Activated naive CD4-positive, alpha-beta T cell treated with anti-CD3 and anti-CD28 coated beads for 36 hours (primary cell): ENCODE measurements around the gene PPP1R12C. TPM values are rescaled to one million over a fixed set of nuclear protein-coding genes. Genes with fewer than 3 reads are reported as not detected.

Experiments used
- CTCF ChIA-PET: fragments of 350-600 bp; sonication (Branson Sonifier 250); formaldehyde crosslinking; loops from one replicate; lab custom pipeline; 2021; ENCODE audit warnings: antibody characterized with exemption; lab: Charles Lee
- DNase-seq: peaks from one replicate; pipeline ENCODE4 v3.0.0-alpha.2; 2020
- H3K27ac Mint-ChIP-seq: one replicate; pipeline ENCODE4 v1.8.0; 2021; ENCODE audit warnings: mild to moderate bottlenecking, mixed read lengths
- H3K27me3 Mint-ChIP-seq: one replicate; pipeline ENCODE4 v1.8.0; 2021; ENCODE audit warnings: low read depth, mixed read lengths
- H3K36me3 Mint-ChIP-seq: one replicate; pipeline ENCODE4 v1.8.0; 2021; ENCODE audit warnings: low read depth, mixed read lengths
- H3K4me1 Mint-ChIP-seq: one replicate; pipeline ENCODE4 v1.8.0; 2021; ENCODE audit warnings: low read depth, mixed read lengths
- H3K4me3 Mint-ChIP-seq: one replicate; pipeline ENCODE4 v1.8.0; 2021; ENCODE audit warnings: mild to moderate bottlenecking, moderate library complexity, mixed read lengths
- H3K9me3 Mint-ChIP-seq: one replicate; pipeline ENCODE4 v1.8.0; 2021; ENCODE audit warnings: mixed read lengths
- intact Hi-C: fragments of 100-400 bp; cut with micrococcal nuclease; formaldehyde crosslinking; loops from one replicate; pipeline ENCODE4 v1.15.1; 2023
- total RNA-seq, 2 experiments: library from RNA; stranded (reverse); gene quantifications; one replicate each; pipeline ENCODE4 v1.2.3, GENCODE V29; 2021

PPP1R12C gene
- total RNA-seq, 2 experiments from 2014 or later = 41.2 to 42.1 TPM

- Mint-ChIP-seq H3K27ac (no peak overlapping the region), H3K36me3 (peaks cover 22% of the 10 kb centered on the region), H3K4me3 (no peak overlapping the region), H3K9me3 (no peaks in the 10 kb centered on the region), H3K4me1 (no peaks in the 10 kb centered on the region), H3K27me3 (no peaks in the 10 kb centered on the region)
- intact Hi-C loops = no loop called here
- DNase-seq = no peak
- CTCF ChIA-PET = interaction anchor here (2.1 kb wide), 1 partner anchor 12 kb away, joined by 7 read pairs; no protein-coding TSS in a partner anchor
Measured at GRCh38 chr19:55101261-55101660, 16.2 kb downstream of the PPP1R12C start.

DNA sequence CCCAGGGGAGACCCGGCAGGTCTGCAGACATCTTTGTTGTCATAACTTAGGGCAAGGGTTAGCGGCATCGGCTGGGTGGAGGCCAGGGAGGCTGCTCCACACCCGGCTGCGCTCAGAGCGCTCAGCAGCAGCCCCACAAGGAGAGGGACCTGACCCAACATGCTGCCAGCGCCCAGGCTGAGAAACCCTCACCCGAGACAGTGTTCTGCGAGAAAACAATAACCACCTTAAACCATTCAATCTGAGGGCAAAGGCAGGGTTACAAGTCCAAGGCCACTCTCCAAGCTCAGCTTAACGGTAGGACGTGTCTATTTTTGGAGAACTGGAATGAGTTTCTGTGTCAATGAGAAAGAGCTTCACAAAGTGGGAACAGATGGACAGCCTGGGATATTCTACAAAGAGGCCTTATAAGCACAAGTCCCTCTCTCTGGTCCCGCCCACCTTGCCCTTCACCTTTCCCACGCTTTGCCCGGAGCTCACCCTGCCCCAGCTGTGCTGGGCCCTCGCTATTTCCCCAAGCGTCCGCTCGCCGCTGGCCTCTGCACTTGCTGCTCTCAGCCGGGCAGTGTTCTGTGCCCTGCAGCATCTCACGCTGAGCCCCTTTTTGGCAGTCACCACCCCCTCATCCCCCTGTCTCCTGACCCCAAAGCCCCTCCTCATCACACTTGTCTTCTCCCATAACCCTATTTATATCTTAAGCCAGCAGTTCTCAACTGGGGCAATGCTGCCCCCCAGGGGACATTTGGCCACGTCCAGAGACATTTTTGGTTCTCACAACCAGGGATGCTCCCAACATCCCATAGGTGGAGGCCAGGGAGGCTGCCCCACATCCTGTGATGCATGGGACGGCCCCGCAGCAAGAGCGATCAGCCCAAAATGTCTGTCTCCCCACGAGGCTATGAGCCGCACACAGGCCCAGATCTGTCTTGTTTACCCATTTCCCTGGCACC is 17.6 kb downstream of the PPP1R12C start:
- CTCF ChIA-PET = no interaction called here
- Mint-ChIP-seq H3K27ac (no peak overlapping the region), H3K27me3 (no peaks in the 10 kb centered on the region), H3K4me3 (no peak overlapping the region), H3K36me3 (peaks cover 24% of the 10 kb centered on the region), H3K4me1 (no peaks in the 10 kb centered on the region), H3K9me3 (no peaks in the 10 kb centered on the region)
- intact Hi-C loops = no loop called here
- DNase-seq = no peak

- Mint-ChIP-seq H3K36me3 (peaks cover 27% of the 10 kb centered on the region), H3K4me3 (no peak overlapping the region), H3K27ac (no peak overlapping the region), H3K9me3 (no peaks in the 10 kb centered on the region), H3K4me1 (no peaks in the 10 kb centered on the region), H3K27me3 (no peaks in the 10 kb centered on the region)
- no peak for DNase-seq
- intact Hi-C loops = no loop called here
- CTCF ChIA-PET = no interaction called here
Measured at GRCh38 chr19:55098716-55099556, 18.5 kb downstream of the PPP1R12C start.

DNA sequence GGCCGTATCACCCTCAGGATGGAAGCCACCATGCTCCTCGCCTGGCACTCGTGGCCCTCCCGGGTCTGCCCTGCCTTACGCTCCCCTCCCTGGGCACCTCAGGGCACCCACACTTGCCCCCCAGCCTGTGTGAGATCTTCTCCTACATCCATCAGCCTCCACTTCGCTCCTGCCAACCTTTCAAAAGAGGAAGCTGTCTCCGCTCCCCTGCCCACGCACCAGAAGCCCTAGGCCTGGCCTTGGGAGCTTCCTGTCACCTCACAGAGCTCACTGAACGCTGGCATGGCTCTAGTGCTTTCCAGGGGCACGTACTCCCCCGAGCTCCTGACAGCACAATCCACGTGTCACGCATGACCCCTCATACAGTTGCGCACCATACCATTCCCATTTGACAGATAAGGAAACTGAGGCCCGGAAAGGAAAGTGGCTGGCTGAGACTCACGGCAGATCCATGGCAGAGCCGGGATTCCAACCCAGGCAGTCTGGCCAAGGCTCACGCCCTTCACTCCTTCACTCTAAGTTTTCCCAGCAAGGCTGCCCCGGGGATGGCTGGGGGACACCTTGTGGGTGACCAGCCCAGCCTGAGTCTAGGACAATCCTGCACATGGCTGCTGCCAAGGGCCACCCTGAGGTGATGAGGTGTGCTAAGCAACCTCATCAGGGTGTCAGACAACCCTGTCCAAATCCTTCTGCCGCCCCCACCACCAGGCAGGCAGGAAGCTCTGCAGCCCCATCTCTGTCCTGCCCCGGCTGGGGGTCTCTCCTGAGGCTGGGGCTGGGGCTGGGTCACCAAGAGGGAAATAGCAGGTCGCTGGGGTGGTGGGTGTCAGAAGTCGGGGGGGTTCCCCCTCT is 19.3 kb downstream of the PPP1R12C start:
- intact Hi-C loops = no loop called here
- no peaks in the 10 kb centered on the region for H3K4me1 Mint-ChIP-seq
- no peak overlapping the region for H3K4me3 Mint-ChIP-seq
- no peaks in the 10 kb centered on the region for H3K27me3 Mint-ChIP-seq
- peaks cover 22% of the 10 kb centered on the region for H3K36me3 Mint-ChIP-seq
- no peak for DNase-seq
- H3K9me3 Mint-ChIP-seq = no peaks in the 10 kb centered on the region
- no peak overlapping the region for H3K27ac Mint-ChIP-seq
- CTCF ChIA-PET = no interaction called here

DNA sequence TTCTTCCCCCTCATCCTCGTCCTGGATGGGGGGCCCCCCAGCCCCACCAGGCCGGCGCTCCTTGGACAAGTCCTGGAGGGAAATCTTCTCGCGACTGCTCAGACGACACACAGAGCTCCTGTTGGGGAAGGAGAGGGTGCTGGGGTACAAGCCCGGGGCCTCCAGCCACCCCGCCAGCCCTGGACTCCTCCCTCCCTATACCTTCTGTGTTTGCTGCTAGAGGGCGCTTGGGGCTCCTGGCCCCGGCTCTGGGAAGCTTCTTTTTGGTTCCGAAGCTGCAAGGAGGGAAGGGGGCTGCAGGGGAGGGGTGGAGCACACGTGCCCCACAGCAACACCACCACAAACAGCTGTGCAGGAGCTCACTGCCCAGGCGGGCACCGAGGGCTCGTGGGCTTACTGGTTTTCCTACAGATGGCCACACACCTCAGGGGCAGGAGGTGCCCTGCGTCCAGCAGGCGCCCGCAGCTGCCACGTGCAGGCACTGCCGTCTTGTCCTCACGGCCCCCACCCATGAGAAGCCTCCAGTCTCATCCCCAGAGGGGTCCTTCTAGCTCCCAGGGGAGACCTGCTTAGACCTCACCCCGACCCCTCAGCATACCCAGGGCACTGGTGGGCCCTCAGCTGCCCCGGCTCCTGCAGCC is 21.3 kb downstream of the PPP1R12C start:
- Mint-ChIP-seq H3K4me1 (no peaks in the 10 kb centered on the region), H3K4me3 (no peak overlapping the region), H3K27ac (no peak overlapping the region), H3K9me3 (no peaks in the 10 kb centered on the region), H3K36me3 (peaks cover 14% of the 10 kb centered on the region), H3K27me3 (no peaks in the 10 kb centered on the region)
- DNase-seq = no peak
- intact Hi-C loops = no loop called here
- CTCF ChIA-PET = no interaction called here

GRCh38 chr19:55095260-55096060 is 22.0 kb downstream of the PPP1R12C start:
- H3K9me3 Mint-ChIP-seq = no peaks in the 10 kb centered on the region
- H3K4me1 Mint-ChIP-seq = no peaks in the 10 kb centered on the region
- peaks cover 18% of the 10 kb centered on the region for H3K36me3 Mint-ChIP-seq
- H3K27ac Mint-ChIP-seq = no peak overlapping the region
- intact Hi-C loops = no loop called here
- H3K27me3 Mint-ChIP-seq = no peaks in the 10 kb centered on the region
- no peak for DNase-seq
- CTCF ChIA-PET = no interaction called here
- H3K4me3 Mint-ChIP-seq = no peak overlapping the region

DNA sequence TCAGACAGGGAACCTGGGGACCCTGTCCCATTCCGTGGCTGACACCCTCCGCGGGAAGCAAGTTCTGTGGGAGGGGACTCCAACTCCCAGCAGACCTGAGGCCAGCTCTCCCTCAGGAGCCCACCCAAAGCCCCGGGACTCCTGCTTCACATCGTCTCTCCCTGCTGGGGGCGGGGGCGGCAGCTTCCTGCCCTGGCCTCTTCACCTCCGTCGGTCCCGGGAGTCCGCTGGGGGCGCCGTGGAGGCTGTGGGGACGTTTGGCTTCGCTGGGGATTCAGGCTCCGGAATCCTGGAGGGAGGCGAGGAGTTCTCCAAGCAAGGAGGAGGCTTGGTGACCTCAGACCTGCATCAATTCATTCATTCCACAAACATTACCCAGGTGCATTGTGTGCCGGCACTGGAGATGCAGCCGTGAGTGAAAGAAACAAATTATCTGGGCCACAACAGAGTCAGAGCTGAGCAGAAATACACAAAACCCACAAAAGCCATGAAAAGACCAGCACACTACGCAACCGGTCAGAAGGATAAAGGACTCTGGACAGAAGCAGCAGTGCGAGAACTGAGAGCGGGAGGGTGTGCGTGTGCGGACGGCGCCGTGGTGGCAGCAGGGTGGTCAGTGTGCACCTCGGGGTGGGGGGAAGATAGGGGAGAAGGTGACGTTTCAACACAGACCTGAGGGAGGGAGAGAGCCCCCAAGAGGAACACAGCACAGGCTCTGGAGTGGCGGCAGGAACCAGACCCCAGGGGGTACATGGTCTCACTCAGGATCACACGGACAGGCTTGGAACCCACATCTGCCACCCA is 22.8 kb downstream of the PPP1R12C start:
- Mint-ChIP-seq H3K36me3 (peaks cover 20% of the 10 kb centered on the region), H3K4me3 (no peak overlapping the region), H3K27ac (no peak overlapping the region), H3K9me3 (no peaks in the 10 kb centered on the region), H3K4me1 (peaks cover 2% of the 10 kb centered on the region), H3K27me3 (peaks cover 2% of the 10 kb centered on the region)
- no peak for DNase-seq
- intact Hi-C loops = no loop called here
- CTCF ChIA-PET = no interaction called here

DNA sequence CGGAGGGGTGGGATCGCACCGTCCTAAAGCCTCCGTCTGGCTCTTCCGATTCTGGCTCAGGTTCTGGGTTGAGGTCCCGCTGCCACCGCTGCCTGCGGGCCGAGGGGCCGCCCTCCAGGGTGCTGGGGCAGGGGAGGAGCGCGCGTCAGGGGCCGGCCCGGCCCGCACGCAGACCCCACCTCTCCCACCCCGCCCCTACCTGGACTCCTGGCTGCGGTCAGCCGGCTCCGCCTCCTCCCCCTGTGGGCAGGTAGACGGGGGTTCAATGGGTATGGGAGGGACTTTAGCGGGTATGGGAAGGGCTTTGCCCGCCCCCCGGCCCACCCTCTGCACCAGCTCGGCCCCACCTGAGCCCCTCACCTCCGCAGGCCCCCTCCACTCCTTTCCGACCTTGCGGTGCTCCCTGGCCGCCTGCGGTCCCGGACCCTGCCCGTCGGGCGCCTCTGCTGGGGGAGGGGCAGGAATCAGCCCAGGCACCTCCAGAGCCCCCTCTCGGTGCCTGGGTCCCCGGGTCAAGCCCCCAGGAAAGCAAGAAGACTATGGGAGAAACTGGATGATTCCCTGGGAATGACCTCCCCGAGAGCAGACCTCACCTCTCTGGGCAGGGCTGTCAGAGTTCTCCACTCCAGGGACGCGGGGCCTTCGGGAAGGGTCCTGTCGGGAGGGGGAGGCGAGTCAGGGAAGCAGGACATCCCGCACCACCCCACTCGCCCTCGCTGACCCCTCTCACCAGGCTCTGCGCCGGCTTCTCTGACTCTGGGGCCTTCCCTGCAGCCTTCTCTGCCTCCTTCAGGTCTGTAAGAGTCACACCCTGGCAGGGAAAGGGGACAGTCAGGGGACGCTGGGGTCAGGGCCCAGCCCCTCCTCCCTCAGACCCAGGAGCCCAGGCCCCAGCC is 24.8 kb downstream of the PPP1R12C start:
- CTCF ChIA-PET = no interaction called here
- intact Hi-C loops = no loop called here
- peaks cover 11% of the 10 kb centered on the region for H3K4me1 Mint-ChIP-seq
- H3K27ac Mint-ChIP-seq = no peak overlapping the region
- peaks cover 20% of the 10 kb centered on the region for H3K36me3 Mint-ChIP-seq
- H3K27me3 Mint-ChIP-seq = peaks cover 16% of the 10 kb centered on the region
- no peaks in the 10 kb centered on the region for H3K9me3 Mint-ChIP-seq
- DNase-seq = no peak
- H3K4me3 Mint-ChIP-seq = no peak overlapping the region

DNA sequence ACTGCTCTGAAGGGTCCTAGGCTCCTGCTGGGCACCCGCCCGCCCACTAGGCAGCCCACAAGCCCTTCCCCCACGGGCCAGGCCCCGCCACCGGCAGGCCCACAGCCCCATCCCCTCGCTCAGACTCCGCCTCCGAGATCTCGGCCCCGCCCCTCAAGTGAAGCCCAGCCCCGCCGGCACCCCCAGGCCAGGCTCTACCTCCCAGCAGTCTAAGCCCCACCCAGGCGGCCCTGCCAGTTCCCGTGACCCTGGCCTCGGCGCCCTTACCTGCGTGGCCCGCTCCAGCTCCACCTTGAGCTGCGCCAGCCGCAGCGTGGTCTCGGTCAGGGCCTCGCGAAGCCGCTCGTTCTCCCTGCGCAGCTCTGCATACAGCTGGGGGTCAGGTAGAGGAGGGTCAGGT is 25.5 kb downstream of the PPP1R12C start:
- Mint-ChIP-seq H3K36me3 (peaks cover 20% of the 10 kb centered on the region), H3K27me3 (peaks cover 21% of the 10 kb centered on the region), H3K9me3 (no peaks in the 10 kb centered on the region), H3K4me1 (peaks cover 17% of the 10 kb centered on the region), H3K4me3 (no peak overlapping the region), H3K27ac (no peak overlapping the region)
- CTCF ChIA-PET = no interaction called here
- intact Hi-C loops = no loop called here
- DNase-seq = no peak
